ENCODE results near the gene HHLA2.

DNA sequence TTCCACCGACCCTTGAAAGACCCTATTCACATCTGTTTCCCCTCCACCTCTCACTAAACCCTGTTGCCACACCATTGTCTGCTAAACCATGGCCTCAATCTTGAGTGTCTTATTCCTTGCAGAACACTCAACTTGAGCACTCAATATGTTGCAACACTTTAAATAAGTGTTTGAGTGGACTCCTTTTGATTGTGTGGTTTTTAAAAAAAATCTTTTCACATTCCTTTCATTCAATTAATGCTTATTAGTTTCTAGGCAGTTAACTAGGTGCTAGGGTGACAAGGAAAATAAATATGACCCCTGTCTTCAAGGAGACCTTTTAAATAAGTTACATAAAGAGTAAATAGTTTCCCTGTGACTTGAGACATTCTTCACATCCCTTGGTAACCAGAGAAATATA is 13.3 kb upstream of the HHLA2 start:
- TF ChIP-seq EZH2 (IDR thresholded peaks at IDR 0.05; ENCODE audit: low read depth, unreplicated experiment) (no peak), CTCF (conservative IDR thresholded peaks at IDR 0.05; ENCODE audit: low read depth in 2 of 2) (no peak), POLR2AphosphoS5 (IDR thresholded peaks at IDR 0.05; ENCODE audit: low read depth) (no peak), EZH2phosphoT487 (IDR thresholded peaks at IDR 0.05; ENCODE audit: unreplicated experiment) (no peak), JUNB (IDR thresholded peaks at IDR 0.05; ENCODE audit: unreplicated experiment) (no peak), NANOG (IDR thresholded peaks at IDR 0.05; ENCODE audit: borderline replicate concordance) (no peak), CREB1 (CRISPR knock-in tag; IDR thresholded peaks at IDR 0.05; ENCODE audit: low read depth) (no peak)
- TF ChIP-seq, protein P1, sequence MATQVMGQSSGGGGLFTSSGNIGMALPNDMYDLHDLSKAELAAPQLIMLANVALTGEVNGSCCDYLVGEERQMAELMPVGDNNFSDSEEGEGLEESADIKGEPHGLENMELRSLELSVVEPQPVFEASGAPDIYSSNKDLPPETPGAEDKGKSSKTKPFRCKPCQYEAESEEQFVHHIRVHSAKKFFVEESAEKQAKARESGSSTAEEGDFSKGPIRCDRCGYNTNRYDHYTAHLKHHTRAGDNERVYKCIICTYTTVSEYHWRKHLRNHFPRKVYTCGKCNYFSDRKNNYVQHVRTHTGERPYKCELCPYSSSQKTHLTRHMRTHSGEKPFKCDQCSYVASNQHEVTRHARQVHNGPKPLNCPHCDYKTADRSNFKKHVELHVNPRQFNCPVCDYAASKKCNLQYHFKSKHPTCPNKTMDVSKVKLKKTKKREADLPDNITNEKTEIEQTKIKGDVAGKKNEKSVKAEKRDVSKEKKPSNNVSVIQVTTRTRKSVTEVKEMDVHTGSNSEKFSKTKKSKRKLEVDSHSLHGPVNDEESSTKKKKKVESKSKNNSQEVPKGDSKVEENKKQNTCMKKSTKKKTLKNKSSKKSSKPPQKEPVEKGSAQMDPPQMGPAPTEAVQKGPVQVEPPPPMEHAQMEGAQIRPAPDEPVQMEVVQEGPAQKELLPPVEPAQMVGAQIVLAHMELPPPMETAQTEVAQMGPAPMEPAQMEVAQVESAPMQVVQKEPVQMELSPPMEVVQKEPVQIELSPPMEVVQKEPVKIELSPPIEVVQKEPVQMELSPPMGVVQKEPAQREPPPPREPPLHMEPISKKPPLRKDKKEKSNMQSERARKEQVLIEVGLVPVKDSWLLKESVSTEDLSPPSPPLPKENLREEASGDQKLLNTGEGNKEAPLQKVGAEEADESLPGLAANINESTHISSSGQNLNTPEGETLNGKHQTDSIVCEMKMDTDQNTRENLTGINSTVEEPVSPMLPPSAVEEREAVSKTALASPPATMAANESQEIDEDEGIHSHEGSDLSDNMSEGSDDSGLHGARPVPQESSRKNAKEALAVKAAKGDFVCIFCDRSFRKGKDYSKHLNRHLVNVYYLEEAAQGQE (IDR thresholded peaks at IDR 0.05; ENCODE audit: unreplicated experiment), result no peak
- TF ChIP-seq, protein P2, sequence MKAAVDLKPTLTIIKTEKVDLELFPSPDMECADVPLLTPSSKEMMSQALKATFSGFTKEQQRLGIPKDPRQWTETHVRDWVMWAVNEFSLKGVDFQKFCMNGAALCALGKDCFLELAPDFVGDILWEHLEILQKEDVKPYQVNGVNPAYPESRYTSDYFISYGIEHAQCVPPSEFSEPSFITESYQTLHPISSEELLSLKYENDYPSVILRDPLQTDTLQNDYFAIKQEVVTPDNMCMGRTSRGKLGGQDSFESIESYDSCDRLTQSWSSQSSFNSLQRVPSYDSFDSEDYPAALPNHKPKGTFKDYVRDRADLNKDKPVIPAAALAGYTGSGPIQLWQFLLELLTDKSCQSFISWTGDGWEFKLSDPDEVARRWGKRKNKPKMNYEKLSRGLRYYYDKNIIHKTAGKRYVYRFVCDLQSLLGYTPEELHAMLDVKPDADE (IDR thresholded peaks at IDR 0.05), result no peak

Measured in GM23338 (cell line).